ENCODE data around the gene B4GALT3.
A peak's percentile ranks its signal among the peaks of the same experiment; 100 is the strongest.

B4GALT3 gene

DNA sequence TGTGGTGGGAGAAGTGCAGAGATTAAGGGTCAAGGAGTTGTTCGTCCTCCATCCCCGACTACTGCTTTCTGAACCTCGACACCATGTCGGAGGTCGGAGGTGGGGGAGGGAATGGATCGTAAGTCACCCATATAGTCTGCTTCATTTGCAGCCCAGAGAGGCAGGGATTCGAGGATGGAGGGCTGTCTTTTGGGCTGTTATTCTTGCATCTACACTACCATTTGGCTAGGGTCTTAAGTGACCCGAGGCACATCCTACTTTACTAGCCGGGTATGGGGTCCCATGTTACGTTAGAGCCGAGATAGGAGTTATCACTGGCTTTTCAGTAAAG lies 17.4 kb downstream of the B4GALT3 start:
- no peak for DNase-seq

DNA sequence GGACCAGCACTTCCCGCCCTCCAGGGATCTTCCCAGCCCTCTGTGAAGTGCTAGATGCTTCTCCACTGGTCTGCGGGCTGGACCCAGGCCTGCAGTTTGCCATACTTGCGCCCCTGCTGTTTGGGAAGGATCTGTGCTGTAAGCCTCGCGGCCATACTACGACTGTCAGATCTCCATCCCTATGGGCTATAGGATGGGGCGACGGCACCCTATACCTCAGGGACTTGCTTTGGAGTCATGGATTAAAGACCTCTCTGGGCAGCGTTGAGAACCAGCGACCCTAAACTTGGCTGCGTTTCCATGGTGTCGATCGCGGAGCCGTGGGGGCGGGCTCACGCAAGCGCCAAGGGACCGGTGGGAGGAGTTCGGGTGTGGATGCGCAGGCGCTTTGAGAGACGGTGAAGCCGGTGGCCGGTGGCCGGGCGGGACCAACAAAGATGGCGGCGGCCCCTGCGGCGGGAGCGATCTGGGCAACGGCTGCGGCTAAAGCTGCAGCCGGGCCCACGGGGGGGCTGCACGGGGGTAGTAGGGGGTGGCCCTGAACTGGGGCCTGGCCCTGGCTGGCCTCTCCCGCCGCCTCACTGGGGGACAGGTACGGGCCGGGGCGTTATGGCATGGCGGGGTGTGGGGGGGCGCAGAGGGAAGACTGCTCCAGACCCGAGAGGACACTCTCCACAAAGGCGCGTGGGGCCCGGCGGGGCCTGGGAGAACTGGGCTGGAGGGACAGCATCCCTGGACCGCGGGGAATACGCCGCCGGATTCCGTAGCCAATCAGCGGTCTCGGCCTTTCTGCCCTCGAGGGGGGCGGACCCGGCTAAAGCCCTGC lies 18.0 kb downstream of the B4GALT3 start, which contains the start of gene USP21:
TSS of gene USP21 (plus strand) at position 414 of the 826 bp plus-strand sequence. CDS start 1,141 bp downstream, outside the sequence.
- DNase-seq = peak; percentile 88

DNA sequence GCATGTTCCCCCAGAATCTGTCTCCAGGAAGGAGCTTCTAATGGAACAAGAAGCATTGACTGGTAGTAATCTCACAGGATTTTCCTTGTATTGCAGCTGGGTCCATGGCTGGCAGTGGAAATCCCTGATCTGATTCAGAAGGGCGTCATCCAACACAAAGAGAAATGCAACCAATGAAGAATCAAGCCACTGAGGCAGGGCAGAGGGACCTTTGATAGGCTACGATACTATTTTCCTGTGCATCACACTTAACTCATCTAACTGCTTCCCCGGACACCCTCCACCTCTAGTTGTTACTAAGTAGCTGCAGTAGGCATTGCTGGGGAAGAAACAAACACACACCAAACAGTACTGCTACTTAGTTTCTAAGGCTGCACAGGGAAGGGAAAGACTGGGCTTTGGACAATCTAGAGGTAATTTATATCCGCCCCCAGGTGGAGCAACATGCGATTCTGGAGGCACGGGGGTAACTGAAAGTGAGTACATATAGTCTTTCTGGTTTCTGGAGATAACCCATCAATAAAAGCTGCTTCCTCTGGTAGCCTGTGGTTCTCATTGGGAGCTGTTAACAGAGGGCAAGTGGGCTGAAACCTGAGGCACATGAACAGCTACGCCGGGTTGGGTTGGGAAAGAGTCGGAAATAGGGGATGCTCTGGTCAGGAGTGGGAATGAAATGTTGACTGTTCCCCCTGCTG lies 18.8 kb downstream of the B4GALT3 start:
- no peak for DNase-seq

DNA sequence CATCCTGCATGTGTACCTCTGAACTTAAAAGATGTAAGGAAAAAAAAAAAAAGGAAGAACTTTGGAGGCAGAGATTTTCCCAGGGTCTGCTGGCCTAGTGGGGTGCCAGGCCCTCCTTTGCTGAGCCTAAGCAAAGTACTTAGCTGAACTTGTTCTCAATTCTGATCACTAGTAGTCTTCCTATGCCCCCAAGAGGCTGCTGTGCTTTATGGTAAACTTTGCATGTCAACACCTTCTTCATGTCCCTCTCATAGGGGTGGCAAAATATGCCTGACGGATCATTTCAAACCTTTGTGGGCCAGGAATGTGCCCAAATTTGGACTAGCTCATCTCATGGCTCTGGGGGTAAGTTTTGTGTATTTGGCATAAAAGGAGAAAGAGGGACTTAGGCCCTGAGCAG lies 19.4 kb downstream of the B4GALT3 start:
- DNase-seq = no peak

DNA sequence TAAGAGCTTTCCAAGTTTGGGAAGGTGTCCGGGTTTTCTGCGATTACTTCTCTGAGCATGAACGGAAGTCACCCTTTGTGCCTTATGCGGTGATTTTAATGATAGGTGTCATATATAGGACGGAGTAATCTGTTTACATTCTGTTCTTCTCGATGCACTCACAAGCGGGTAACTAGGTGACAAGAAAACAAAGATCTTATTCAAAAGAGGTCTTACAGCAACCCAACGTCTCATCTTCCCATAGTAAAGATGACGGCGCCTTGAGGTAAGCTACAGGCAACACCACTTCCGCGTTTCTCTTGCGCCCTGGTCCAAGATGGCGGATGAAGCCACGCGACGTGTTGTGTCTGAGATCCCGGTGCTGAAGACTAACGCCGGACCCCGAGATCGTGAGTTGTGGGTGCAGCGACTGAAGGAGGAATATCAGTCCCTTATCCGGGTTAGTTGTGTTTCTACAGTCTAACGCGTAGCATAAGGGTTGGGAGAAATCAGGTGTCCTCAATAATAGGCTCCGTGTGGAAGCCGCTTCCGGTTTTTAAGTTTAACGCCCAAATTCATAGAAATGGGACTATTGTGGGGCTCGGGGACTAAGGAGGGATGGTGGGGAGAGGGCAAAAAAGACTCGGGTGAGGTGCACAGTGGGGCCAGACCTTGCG lies 23.5 kb downstream of the B4GALT3 start, which contains the start of gene UFC1:
TSS of gene UFC1 (plus strand) at position 297 of the 656 bp plus-strand sequence. CDS start at position 317, 20 bp downstream.
- DNase-seq = peak; percentile 88

DNA sequence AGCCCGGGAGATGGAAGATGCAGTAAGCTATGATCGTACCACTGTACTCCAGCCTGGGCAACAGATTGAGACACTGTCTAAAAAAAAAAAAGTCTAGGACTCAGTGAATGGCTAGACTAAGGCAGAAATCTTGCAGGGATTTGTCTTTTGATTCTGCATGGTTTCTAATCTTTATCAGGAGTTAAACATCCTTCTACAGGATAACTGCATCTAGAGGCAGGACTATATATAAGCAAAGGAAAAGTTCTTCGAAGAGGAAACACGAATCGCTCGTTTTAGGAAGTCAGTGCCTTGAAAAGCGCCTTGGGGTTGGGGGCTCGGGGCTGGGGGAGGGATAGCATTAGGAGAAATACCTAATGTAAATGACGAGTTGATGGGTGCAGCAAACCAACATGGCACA lies 24.1 kb downstream of the B4GALT3 start:
- no peak for DNase-seq

DNA sequence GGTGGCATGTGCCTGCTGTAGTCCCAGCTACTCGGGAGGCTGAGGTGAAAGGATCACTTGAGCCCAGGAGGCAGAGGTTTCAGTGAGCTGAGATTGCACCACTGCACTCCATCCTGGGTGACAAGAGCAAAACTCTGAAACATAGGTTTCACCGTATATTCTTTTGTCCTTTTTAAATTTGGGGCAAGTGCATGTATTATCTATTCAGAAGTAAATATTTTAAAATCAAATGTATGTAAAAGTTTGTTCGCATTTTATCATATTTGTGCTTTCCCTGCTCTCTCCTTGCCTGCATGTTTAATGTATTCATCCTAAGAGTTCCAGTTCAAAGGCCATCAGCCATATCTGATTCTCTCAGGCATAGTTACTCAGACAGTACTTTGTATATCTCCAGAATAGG lies 31.5 kb downstream of the B4GALT3 start:
- DNase-seq = no peak

DNA sequence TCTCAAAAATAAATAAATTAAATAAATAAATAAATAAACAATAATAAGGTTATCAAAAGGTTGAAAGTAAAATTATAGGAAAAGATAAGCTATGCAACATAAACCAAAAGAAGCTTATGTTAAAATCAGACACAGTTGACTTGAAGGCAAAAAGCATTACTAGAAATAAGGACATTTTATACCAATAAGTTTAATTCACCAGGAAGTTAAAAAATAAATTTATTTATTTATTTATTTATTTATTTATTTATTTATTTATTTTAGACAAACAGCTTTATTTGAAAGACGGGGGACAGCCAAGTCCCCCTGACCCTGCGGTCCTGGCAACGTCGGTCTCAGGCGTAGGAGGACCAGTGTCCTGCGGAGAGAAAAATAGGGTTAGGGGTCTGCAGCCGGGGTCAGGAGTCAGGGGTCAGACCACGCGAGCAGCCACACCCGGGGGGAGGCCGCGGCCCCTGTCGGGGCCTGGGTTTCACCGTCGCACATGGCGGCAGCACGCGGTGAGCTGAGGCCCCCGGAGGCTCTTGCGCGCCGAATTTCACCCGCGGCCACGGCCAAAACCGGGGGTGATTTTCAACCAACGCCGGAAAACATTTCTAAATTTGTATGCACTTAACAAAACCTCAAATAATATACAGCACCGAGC lies 36.4 kb downstream of the B4GALT3 start:
- DNase-seq = no peak

DNA sequence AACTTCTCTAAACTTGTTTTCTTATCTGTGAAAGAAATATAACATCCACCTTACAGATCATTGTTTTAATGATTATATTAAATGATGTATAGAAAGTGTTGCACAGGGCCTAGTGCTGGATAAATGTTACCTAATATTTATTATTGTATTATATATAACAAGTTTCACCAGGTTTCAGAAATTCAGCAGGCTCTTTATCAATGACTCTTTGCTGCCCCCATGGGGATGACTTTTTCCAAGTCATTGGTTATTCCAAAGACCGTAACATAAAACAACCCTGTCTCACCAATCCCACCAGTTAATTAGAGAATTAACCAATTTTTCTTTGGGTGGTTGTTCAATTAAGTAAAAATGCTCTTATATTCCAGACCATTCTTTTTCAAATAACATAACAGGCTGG lies 37.5 kb downstream of the B4GALT3 start:
- DNase-seq = peak; percentile 41

DNA sequence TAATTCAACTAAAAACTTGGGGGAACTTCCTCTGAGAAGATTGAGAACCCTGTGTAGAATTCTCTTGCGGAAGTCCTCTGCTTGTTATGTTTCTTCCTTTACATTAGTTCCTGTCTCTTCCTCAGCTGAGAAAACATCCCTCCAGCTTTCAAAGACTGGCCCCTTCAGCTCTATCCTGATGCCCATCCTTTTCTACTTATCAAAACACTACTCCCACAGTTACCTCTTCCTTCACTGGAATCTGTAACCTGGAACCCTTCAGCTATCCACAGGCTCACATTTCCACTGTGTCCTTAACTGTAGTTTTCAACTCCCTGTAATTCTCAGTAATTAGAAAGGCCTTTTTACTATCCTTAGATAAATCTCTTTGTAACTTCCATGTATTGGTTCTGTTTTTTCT lies 38.9 kb downstream of the B4GALT3 start:
- no peak for DNase-seq

DNA sequence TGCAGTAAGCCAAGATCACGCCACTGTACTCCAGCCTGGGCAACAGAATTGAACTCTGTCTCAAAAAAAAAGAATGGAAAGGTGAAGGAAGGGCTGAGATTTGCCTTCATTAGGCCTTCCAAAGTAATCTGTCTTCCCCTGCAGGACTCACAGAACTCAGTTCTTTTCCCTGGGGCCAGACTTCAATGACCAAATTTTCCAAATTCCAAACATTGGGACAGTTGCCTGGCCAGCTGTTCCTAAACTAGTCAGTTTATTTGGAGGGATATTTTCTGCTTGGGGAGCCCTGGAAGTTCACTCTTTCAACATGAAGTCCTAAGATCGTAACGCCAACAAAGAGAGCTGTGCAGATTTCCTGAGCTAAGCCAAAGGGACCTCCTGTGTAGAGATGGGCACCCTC lies 39.4 kb downstream of the B4GALT3 start:
- no peak for DNase-seq

DNA sequence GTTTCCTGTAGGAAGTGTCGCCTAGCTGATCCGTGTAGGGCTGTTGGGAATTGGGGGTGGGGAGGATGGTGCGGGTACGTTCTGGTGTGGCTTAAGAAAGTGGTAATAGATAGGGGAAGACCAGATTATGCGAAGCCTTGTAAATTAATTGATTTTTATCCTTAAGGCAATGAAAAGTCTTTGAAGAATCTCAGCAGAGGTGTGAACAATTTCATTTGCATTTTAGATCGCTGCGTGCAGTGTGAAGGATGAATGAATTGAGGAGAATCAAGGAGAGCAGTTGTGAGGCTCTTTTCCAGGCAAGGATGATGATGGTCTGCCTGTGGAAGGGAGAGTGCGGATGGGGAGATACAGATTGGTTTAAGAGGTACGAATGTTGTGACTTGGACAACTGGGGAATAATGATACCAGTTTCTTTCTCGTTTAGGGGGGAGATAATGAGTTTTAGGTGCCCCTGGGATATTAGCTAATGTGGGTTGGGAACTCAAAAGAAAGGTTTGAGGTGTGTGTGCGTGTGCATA lies 44.0 kb downstream of the B4GALT3 start:
- DNase-seq = peak; percentile 19

DNA sequence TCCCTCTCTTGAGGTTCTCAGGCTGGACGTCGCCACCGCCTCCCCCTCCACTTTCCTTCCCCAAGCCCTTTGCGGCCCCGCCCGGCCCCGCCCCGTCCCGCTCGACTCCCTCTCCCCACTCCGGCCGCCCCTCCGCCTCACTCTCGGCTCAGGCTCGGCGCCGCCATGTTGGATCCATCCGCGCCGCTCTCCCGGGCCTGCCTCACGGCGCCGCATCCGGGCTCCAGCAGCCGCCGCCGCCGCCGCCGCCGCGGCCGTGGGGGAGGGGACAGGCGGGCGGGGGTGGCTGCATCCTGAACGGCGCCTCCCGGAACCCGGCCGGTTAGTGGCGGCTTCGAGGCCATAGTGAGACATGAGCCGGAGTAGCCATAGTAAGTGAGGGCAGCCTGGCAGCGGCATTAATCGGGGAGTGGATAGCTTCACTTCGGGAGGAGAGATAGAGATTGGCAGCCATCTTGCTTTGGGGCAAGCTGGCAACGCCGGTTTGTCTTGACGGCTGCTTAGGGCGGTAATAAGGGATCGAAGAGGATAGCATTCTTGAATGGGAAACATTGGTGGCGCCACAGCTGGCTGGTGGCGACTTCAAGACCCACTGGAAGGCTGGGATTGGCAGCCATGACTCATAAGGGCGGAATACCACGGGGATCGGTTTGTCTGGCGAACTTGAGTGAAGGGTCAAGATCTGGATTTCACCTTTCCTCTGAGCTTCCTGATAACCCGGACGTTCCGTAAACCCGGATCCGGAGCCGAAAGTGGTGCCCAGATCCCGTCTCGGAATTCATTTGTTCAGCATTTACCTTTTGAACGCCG lies 44.7 kb downstream of the B4GALT3 start, which contains the start of gene DEDD:
TSS of gene DEDD (minus strand) at position 258 of the 810 bp plus-strand sequence. CDS start 8,205 bp downstream, outside the sequence.
- DNase-seq = peak; percentile 98

DNA sequence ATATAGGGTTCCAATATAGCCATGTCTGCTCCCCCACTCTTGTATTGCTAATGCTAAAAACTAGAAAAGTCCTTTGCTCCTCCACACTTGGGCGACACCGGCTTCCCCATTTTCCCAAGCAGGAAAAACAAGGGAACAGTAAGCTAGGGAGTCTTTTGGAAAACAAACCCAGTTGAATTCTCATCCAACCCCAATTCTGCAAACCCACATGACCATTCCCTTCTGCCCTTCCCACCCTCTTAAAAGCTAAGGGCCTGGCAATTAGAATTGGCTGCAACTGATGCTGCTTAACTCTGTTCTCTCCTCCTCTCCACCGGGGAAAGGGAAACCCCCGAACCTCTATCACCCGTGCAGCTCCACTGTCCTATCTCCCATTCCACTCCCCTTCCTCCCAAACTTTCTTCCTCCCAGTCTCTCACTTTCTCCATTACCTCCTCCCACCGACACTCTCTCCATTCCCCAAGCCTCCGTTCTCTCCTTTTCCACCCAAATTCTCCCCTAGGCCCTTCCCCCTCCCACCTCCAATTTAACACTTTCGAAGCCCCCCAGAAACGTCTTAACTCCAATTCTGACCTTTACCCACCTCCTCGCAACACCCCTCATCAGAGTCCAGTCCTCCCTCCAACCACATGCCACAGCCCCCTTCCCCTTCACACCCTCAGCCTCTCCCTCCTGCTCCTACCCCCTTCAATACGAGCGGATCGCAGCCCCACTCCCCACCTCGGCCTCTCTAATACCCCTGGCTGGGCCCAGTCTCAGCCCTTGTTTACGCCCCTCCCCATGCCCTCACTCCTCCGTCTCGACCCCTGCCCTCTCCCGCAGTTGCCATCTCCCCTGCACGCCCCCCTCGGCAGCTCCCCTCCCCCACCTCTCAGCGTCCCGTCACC lies 45.5 kb downstream of the B4GALT3 start:
- DNase-seq = peak; percentile 37

DNA sequence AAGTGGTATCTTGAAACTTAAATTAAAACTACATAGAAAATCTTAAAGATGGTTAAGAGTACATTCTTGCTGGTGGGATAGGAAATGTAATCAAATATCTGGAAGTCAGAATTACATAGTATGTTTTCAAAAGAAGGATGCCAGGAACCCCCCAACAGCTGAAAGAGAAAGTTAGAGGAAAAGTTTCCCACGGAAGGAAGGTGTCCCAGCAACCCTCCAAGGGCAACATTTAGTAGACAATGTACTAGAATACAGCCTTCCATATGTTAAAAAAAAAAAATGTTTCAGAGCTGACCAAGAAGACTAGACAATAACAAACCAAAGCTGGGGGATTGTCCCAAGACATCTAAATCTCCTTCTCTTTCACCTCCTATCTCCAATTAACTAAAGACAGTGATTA lies 47.0 kb downstream of the B4GALT3 start:
- no peak for DNase-seq

DNA sequence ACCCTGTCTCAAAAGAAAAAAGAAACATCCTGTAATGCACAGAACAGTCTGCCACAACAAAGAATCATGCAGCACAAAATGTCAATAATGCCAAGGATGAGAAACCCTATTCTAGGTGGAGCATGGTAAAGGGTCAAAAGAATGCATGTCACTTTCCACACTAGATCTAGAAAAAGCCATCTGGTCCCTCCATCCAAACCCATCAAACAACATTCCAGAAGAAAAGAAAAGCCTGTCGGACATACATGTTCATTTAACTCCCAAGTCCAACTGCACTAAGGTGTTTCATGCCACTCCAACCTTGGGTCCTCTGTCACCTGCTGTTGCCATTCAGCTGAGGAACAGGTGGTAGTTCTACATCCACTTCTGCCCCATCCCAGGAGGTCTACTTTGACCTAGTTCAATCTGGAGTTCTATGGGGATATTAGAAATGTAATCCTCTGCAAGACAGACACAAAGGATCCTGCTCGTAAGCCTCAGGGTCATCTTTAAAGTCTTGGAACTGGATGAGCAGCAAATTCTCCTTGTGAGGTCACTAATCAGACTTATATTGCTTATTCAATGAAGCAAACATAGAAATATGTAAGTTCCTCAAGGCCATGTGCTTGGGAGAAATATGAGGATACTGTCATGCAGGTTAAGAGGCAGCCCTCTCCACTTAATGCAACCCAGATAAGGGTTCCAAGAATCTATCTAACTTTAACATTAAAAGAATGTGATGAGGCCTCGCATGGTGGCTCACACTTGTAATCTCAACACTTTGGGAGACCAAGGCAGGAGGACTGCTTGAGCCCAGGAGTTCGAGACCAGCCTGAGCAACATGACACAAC lies 48.5 kb downstream of the B4GALT3 start:
- DNase-seq = no peak

DNA sequence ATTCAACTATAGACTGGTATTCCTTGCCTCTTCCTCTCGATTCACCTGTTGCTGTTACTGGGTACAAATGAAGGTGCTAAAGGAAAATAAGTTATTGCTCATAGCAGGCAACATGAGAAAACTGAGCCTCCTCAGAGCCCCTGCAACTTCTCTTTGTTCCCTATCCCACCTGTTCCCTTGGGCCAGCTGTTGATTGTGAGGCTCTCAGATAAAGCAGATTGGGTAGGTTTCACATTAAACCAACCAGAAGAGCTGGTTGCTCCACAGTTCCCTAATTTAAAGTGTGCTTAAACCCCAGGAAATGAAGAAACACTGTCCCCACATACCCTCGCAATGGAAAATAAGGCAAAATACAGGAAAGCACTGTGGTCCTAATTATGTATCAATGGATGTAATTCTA lies 49.7 kb downstream of the B4GALT3 start:
- DNase-seq = no peak

DNA sequence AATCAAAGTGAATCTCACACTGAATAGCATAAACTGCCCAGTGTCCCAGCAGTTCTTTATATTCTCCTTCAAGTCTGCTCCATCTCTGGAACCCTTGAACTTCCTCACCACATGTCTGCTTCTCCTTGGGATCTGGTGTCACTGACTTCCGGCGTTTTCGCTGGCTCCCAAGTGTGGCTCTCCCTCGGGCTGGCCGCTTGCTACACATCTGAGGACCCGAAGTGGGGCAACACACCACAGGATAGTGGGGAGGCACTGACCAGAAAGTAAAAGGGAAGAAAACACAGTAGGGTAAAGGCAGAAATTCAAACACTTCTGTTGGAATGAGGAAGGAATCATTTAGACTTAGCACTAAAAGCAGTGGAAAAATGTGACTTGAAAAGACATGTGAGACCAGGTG lies 54.3 kb downstream of the B4GALT3 start:
- no peak for DNase-seq

DNA sequence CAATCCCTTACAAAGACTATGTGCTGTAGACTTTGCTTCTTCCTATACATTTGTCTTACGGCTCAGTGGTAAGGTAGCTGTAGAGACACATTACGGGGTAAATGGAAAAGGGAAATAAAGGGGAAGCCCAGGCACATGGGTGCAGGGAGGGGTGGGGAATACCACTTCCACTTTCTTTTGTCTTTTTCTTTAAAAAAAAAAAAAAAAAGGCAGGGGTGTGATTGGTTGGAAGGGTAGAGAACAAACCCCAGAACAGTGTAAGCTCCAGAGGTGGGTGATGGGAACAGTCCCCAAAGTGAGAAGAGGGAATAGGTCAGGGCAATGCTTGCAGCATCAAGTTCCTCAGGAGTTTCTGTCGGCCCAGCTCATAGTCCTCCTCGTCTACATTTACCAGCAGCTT lies 55.5 kb downstream of the B4GALT3 start:
- DNase-seq = no peak
